Stimulated activated CD4-positive, alpha-beta T cell treated with anti-CD3 and anti-CD28 coated beads, Interleukin-12 subunit alpha, Interleukin-12 subunit beta, amount 100 ng/mL, for 24 hours (primary cell): Measurements from ENCODE around the gene CD99.

Experiments
- DNase-seq, 2 experiments: peaks; one replicate each; pipeline ENCODE4 v3.0.0-alpha.2; 2020; ENCODE audit warnings: low read depth in 2 of 2

The CD99 gene

GRCh38 chrX:2690856-2691542 lies at the start of gene CD99:
Gene CD99 (plus strand): TSS chrX:2691295. CDS start chrX:2691361, 66 bp downstream.
- peak; percentile 66 to 79 for DNase-seq

- DNase-seq = no peak
These were observed 48.9 kb upstream of the CD99 start for GRCh38 chrX:2642146-2642545.

- DNase-seq = no peak
These were observed 48.3 kb upstream of the CD99 start for GRCh38 chrX:2642791-2643190.

GRCh38 chrX:2643880-2644279 lies 47.2 kb upstream of the CD99 start:
- DNase-seq = no peak

- no peak for DNase-seq
These were observed 45.5 kb upstream of the CD99 start for GRCh38 chrX:2645563-2645962.

DNA sequence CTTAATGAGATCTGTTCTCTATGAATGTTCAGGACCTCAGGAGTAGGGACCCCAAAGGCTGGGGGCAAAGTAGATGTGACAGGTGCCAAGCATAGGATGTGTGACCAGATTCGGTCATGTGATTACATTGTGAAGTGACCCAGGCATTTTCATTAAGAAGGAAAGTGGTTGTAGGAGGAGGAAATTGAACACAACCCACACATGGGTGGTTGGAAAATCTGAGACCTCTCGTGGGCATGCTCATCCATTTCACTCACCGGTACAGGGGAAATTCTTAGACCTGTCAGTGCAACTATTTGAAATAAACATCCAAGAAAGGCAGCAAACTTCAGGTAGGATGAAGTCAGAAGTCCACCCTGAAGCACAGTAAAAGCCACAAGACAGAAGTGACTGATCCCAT lies 43.5 kb upstream of the CD99 start:
- DNase-seq = peak in 1 of 2 experiments; percentile 13

DNA sequence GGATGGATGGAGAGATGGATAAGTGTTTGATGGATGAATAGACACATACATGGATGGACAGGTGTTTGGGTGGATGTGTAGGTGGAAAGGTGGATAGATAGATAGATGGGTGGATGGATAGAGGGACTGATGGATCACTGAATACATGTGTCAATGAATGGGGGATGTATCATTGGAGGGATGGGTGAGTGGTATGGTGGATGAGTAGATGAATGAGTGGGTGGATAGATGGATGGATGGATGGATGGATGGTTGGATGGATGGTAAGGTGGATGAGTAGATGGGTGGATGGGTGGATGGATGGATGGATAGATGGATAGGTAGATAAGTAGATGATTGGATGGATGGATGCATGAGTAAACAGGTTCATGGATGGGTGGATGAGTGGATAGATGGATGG lies 41.1 kb upstream of the CD99 start:
- no peak for DNase-seq

- no peak for DNase-seq
These were observed 40.2 kb upstream of the CD99 start for GRCh38 chrX:2650865-2651264.

DNA sequence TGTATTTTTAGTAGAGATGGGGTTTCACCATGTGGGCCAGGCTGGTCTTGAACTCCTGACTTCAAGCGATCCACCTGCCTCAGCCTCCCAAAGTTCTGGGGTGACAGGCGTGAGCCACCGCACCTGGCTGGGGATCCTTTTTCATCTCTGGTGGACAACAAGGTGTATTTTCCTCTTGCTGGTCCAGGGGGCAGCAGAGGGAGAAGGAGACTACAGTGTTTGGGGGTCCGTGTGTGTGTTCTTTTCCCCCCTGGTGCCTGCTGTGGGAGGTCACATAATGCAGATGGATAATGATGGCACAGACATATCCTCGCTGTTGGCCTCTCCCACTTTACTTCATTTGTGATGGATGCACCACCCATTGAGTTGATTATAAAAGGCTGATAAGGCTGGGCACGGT lies 39.0 kb upstream of the CD99 start:
- DNase-seq = no peak

DNA sequence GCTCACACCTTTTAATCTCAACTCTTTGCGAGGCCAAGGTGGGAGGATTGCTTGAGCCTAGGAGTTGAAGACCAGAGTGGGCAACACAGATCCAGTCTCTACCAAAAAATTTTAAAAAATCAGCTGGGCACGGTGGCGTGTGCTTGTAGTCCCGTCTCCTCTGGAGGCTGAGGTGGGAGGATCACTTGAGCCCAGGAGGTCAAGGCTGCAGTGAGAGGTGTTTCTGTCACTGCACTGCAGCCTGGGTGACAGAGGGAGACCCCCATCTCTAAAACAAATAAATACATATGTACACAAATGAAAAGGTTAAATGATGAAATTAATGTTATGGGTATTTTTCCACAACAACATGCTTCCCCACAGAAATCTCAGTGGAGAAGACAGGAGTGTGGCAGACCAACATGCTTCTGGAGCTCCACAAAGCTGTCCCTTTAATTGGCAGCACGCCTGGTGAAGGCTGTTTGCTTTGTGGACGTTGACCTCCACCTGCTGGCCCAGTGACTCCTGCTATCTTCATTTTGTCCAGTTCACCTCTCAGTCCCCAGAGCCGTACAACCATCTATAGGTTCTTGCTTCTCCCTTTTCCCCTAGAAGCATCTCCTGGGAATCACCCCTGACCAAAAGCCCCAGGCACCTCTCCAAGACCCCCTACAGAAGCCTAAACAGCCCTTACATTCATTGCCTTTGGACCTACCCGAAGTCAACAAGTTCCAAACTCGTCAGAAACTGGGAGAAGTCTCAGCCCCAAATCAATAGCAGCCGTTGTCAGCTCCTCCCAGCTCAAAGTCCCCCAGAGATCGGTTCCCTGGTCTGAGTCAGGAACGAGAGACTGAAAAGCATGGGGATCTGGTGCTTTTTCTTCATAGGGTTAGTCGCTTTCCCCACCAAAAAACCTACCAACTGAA lies 36.4 kb upstream of the CD99 start:
- no peak for DNase-seq

GRCh38 chrX:2656257-2656836 lies 34.7 kb upstream of the CD99 start:
- DNase-seq = no peak

DNA sequence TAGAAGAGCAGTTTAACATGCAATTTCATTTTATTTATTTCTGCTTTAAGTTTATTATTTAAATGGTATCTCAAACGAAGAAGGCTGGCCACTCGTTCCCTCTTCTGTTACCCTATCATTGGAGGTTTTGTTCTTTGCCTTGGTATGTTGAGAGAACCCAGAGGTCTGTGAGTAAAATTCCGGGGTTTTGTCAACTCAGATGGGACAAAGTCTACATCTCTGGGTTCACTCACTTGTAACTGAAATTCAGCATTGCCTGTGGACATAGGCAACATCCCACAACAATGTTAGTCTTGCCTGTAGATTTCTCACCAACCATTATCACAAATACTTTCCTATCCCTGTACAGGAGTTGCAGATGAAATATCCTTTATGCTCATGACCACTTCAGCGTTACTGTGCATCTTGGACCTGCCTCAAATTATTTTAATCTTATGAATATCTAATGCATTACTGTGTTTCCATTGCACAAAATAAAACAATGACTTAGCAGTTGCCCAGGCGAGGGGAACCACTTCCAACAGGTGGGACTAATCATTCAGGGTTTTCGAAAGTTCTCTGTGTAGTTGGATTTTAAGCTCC lies 33.5 kb upstream of the CD99 start:
- no peak for DNase-seq

DNA sequence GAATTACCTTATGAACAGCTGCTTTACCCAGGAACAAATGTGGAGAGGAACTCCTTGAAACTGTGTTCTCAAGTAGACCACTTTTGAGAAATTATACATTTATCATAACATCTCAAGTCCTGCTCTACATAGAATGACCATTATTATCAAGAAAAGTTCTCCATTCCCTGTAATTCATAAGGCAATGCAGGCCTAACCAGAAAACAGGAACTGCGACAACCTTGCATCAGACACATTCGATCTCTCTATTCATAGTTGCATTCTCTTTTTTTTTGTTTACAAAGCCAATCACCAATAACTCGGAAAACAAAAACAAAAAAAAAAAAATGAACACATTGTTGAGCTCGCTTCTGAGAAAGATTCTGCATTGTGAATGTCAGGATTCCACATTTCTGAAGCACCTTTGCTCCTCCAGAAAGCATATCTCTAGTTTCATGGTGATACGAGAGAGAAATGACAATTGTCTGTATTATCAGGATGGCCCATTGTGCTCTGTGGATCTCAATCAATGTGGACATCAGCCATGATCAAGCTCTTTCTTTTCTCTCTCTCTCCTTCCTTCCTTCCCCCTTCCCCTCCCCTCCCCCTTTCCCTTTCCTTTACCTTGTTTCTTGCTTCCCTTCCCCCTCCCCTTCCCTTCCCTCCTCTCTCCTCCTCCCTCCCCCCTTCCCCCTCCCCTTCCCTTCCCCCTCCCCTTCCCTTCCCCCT lies 32.4 kb upstream of the CD99 start:
- DNase-seq = no peak

- DNase-seq = no peak
These were observed 28.5 kb upstream of the CD99 start for GRCh38 chrX:2662586-2662985.

DNA sequence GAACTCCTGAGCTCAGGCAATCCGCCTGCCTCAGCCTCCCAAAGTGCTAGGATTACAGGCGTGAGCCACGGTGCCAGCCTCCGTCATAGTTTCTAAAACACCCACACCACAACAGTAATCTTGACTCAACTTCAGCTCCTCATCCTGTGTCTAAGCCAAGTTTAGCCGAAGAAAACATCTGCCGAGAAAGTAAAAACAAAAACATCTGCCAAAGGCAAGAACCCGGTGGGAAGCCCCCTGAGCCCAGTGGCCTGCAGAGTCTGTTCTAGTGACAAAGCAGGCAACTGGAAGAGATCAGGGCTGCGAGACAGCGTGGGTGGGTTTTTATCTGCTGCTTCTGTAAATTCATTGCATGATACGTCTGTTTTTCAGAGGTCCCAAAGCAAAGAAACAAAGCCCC lies 26.6 kb upstream of the CD99 start:
- no peak for DNase-seq

DNA sequence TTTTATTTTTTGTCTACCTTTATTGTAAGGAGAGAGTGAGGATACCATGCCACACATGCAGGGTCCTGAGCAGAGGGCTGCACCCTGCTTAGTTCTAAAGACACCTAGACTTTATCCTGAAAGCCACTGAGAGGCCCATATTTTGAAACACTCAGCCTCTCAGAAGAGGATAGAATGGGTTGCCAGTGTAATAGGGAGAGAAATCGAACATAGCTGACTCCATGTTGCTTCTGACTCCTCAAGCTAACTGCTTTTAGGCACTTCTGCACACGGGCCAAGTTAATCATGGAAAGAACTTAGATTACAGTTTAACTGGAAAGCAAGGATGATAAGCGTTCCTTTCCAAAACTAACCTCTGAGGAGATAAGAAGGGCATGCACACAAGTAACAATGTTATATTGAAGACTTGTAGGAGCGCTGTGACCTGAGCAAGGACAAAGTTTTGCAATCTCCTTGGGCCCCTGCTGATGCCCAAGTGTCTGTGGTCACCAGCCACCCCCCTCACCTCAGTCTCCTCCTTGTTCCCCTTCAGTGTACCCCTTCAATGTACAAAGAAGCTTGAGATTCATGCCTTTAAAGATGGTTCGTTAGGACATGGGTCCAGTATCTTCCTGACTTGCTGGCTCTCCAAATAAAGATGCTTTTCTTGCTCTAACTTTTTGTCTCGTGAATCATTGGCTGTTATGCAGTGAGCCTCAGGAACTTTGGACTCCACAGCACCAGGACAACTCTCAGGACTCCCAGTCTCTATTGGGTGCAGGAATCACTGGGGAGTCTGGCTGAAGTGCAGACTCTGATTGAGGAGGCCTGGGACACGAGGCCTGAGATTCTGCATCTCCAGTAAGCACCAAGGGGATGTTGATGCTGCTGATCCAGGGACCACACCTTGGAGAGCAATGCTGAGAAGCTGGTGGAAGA lies 25.4 kb upstream of the CD99 start:
- no peak for DNase-seq

DNA sequence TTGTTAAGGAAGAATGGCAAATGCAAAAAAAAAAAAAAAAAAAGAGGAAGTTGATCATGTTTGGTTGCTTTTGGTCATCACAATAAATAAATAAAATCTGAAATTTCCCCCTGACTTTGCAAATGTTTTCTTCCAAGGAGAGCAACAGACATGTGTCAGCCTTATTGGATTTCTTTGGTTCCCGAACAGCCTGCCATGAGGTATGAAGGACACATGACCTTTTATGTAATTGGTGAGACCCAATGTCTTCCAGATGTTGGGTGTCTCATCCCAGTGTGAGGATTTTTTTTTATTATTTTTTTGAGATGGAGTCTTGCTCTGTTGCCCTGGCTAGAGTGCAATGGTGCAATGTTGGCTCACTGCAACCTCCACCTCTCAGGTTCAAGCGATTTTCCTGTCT lies 24.6 kb upstream of the CD99 start:
- no peak for DNase-seq

DNA sequence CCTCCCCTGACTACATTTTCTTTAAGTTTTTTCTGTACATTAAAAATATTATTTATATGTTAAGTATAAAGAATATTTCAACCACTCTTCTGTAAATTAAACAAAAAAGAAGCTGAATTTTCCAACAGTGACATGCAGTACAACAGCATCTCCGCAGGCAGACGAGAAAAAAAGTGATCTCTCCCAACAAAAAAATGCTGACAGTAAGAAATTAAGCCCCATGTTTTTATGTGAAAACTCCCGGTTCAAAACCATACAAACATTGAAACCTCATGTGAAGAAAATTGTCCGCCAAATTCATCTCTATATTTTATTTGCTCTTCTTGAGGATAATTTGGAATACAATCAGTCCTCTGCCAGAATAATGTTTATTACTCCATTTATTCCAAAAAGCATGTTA lies 20.1 kb upstream of the CD99 start:
- no peak for DNase-seq

DNA sequence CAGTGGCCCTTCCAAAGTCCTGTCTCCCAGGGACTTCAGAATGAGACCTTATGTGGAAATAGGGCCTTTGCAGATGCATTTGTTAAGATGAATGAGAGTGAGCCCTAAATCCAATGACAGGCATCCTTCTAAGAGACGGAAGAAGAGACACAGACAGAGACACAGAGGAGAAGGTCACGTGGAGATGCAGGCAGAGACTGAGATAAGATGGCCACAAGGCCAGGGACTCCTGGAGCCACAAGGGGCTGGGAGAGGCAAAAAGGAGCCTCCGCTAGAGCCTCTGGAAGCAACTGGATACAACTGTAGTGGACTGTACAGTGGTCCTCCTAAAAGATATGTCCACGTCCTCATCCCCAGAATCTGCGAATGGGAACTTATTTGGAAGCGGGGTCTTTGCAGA lies 19.0 kb upstream of the CD99 start:
- no peak for DNase-seq

DNA sequence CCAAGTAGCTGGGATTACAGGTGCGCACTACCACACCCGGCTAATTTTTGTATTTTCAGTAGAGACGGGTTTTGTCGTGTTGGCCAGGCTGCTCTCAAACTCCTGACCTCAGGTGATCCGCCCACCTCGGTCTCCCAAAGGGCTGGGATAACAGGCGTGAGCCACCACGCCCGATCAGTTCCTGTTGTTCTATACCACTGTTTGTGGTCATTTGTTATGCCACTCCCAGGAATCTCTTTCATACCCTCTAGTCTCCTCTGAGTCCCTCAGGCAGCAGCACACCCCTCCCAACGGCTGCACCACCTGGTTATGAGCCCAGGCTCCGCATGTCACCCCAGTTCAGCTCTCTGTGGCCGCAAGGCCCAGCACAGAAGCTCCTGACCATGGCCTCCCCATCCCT lies 17.5 kb upstream of the CD99 start:
- DNase-seq = no peak
